8988T (cell line): ENCODE measurements around the gene STOM.
"Not testable (repeated sequence)": the region's sequence is repeated elsewhere in the genome, so short reads cannot be mapped to it uniquely, and the experiment has no call there.

Experiments
- DNase-seq: peaks from one replicate; pipeline ENCODE4 v3.0.0; 2011

Gene STOM

DNA sequence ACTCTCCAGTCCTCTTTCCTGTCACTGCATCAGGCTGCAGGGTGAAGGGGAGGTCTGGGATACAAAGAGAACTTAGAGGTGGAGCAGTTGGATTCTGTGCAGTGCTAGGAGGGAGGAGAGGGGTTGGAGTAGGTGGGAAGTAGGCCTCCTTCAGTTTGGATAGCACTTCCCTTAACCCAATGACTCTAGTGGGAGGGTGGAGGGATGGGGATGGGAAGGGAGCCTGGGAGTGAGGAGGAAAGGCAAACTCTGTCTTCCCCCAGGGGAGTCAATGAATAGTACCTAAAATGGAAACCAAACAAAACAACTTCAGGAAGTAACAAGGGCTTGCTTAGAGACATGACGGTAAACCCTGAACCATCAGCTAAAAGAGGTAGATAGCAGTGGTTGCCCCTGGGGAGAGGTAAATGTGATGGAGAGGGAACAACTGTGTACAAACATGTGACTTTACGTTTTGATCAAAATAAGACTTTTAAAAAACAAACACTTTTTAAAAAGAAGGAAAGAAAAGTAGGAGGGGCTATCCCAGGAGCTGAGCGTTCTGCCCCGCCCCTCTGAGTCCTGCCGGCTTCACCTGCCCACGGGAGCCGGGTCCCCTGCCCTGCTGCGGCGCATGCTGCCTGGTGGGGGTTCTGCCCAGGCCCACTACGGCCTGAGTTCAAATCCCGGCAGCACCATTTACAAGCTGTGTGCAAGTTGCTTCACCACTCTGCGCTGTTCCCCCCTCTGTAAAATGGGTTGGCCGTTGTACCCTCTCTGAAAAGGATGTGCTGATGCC, 71.2 kb downstream of the STOM start:
- no peak for DNase-seq

DNA sequence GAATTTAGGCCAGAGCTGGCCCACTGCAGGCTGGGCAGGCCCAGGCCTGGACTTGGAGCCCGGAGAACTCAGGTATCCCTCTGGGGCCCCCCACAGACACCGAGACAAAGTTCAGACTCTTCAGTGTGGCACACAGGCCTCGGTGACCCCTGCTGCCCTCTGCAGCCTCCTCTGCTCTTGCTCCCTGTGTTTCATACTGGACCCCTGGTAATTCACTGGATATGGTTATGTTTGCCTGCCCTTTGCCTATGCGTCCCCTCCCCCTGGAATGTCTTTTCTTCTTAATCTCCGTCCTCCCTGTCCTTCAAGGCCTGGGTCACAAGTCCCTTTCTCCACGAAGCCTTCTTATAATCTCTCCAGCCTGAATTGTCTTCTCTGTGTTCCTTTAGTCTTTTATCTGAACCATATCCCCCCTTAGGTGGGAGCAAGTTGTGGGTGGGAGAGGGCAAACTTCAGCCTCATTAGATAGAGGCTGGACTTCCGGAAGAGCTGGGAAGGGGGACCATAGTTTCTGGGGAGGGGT, 72.0 kb downstream of the STOM start:
- DNase-seq: no peak

DNA sequence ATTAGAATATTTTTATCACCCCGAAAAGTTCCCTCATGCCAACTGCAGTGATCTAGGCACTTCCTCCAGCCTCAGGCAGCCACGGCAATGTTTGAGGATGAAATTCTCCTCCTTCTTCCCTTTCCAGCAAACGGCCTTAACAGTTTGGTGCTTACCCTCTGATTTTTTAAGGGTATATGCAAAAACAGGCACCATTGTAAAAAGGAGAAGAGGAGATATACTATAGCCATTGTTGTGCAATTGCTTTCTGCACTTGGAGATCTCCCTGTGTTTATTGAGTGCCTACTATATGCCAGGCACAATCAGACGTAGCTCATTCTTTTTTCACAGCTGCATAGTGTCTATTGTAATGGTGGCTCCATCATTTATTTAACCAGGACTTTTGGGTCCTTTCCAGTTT, 72.7 kb downstream of the STOM start:
- DNase-seq: no peak

DNA sequence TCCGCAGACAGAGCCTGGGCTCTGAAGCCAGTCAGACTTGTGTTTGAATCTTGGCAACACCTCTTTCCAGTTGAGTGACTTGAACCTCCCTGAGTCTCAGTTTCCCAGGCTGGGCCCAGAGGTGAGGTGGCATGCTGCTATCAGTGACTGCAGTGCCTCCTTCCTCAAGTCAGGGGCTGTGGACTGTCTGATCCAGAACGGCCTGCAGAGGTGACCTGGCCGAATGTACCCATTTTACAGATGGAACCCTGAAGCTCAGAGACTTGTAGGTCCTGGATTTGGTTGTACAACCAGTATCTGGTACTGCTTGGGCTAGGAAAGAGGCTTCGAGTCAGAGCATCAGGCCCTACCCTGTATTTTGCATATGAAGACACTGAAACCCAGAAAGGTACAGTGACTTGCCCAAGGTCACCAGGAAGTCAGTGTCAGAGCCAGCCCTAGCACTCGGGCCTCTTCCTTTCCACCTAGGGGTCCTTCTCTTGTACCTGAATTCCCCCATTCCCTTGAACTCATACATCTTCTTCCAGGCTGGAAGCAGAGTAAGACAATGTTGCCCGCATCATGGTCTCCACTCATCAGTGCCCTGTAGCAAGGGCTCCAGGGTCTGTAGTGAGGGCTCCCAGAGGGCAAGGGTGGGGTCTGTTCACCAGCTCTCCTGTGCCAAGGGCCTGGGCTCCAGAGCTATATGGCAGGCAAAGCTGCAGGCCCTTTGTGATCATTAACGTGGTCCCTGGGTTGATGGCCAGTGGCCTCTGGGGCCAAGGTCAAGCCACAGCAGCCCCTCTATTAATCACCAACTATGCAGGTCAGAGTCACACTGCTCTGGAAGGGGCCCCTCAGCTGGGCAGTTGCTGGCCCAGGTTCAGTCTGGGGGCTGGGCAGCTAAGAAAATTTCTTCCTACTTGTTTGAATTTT, 73.6 kb downstream of the STOM start:
- DNase-seq: no peak

DNA sequence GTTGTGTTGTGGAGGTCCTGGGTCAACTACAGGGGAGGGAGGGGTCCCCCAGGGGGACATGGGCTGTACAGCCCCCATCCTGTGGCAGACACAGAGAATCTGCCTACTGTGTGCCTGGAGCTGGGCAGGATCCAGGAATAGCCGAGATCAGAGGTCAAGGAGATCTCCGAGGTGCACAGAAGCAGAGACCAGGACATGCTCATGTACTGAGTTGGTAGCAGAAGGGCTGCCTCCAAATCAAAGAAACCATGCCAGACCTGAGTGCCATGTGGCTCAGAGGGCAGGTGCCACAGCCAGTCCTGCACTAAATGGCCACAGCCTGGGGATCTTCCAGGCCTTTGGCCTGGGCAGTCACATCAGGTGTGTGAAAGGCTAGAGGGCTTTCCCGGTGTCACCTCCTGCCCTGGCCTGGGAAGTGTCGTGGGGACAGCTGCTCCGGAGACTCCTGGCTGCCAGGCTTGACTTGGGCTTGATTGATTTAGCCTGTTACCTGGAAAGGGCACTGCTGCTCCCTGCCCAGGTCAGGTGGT, 74.3 kb downstream of the STOM start:
- DNase-seq: no peak

DNA sequence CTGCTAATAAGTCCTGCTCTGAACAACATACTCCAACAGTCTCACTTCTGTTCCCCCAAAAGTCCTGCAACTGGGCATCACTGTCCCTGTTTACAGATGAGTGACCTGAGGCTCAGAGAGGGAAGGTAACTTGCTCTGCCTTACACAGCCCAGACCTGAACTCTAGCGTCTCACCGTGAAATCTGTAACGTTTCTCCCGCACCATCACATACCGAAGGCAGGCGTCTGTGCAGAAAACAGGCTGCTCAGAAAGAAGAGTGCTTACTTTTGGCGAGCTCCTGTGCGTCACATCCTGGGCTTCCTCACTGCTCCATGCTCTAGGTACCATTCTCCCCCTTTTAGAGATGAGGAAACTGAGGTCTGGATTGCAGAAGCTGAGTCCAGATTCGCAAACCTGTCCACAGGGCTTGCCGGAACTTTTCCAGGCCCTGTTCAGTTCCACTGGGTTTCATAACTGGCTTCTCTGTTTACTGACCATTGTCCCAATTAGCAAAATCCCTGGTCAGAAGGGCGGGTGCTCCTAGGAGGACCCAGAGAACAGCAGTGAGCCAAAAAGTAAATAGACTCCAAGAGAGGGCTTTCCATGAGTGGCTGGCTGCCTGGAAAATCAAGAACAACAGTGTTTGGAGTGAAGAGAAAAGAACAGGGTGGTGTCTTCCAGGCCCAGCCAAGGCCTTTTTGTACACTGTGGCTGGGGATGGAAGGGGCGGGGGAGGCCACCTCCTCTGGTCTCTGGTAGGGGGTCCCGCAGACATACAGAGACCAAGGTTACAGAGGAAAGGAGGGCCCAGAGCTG, 75.0 kb downstream of the STOM start:
- DNase-seq: no peak

DNA sequence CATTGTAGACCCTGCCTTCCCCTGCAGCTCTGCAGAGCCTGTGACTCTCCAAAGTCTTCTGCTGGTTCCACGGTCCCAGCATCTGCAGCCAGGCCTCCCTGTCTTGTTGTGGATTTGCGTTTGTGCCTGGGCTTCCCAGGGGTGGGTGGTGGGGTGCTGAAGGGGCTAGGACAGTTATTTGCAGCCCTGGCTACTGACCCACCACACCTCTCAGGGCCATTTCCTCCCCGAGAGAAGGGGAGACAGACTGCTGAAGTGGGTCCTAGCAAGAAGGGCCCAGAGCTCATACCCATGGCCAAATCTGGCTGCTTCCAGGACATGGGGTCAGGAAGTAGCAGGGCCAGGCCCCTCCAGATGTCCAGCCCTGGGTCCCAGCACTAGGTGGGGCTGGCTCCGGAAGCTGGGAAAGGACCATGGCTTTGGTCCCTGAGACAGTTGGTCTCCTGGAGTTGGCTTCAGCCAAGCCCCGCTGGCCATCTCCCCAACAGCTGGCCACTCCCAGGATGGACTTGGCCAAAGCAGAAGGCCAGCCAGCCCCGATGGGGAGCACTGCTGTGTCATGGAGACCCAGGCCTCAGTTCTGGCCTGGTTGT, 75.8 kb downstream of the STOM start:
- DNase-seq: no peak

DNA sequence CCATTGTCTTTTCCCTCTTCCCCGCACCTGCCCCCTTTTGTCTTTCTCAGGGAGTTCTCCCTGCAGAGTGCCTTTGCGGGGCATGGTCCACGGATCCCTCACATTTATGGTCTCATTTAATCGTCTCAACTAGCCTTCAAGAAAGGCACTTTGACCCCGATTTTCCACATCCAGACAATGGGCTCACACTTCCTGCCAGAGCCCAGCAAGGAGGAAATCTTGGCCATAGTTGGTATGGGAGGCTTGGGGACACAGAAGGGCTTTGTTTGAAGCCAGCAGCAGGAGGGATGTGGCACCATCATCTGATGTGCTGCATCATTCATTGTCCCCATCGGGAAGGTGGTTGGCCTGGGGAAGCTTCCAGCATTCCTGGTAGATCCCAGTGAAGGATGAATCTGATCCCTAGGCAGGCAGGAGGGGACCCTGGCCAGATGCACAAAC, 77.2 kb downstream of the STOM start:
- DNase-seq: no peak

DNA sequence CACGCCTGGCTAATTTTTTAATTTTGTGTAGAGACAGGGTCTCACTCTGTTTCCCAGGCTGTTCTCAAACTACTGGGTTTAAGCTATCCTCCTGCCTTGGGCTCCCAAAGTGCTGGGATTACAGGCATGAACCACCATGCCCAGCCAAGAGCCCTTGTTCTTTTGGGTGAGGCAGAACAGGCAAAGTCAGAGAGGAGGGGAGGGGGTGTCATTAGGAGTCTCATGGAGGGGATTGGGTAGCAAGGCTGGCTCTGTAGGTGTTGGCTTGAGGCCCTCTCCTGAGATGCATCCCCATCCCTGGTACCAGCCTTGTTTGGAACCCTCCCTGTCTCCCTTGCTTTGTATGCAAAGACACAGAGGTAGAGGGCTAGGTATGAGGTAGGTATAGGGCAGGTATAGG, 78.0 kb downstream of the STOM start:
- DNase-seq: no peak

DNA sequence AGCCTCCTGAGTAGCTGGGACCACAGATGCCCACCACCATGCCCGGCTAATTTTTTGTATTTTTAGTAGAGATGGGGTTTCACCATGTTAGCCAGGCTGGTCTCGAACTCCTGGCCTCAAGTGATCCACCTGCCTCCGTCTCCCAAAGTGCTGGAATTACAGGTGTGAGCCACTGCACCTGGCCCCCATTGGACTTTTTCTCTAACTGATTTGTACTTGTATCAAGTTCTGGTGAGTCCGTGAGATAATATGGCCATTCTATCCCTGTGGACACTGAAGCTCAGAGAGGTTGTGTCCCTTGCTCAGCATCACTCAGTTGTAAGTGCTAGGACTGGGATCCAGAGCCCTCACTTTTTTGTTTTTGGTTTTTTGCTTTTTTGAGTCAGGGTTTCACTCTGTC, 78.5 kb downstream of the STOM start:
- DNase-seq: not testable (repeated sequence)

DNA sequence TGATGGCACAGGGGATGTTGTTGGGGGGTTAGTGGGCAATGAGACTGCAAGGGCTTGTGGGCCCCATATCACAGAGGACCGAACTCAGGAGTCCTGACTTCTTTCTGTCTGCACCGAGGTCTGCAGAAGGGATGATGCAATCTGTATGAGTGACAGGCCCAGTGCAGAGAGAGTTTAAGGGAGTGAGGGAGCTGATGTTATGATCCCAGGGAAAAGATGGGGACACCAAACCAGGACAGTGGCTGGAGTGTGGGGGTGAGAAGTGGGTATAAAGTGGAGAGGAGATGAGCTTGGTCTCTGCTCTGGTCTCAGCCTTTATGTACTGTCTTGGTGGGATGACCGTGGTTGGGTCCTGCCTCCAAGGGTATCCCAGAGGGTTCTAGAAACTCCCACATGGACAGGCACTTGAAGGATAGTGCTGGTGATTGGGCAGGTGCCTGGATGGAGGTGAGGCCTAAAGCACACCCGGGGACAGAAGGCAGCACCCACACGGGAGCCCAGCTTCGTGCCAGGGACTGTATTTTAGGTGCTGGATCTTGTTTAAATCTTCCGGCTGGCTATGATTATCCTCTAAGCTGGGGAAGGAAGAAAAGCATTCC, 80.2 kb downstream of the STOM start:
- DNase-seq: no peak

DNA sequence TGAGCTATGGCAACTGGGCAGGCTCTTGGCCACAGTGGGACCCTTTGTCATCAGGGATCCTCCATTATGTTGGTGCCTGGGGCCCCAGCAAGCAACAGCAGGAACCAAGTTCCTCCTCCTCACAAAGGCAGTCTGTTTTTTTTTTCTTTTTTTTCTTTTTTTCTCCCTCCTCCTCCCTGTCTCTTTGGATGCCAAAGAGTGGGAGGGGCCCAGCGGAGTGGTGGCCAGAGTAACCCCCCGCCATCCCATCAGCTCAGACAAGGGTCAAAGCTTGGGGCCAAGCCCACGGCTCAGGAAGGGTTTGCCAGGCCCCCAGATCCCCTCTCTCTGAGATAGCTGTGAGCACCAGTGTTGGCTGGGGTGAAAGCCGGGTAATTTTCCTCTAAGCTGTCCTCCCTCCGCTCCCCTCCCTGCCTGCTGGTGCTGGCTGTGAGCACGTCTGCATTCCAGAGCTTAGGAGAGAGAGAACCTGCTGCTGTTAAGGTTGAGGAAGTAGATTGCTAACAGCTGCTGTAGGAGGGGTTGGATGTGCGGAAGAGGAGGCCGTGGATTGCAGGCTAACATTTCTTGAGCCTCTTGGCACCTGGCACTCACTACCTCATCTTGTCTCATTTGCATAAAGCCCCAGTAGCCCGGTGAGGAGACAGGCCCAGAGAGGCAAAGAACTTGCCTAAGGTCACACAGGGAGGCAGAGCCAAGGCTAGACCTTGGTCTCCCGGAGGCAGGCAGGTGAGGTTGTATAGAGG, 80.9 kb downstream of the STOM start:
- DNase-seq: no peak
